HL-60 (cell line): ENCODE measurements around the gene DAB2.

ENCODE experiments used
- DNase-seq, 2 experiments: peaks; one replicate each; pipeline ENCODE4 v3.0.0-alpha.2; 2010 to 2020; ENCODE audit warnings: low read depth in 1 of 2, low spot score in 1 of 2
- H3K27ac ChIP-seq: fragments of 250-450 bp; sonication (Bioruptor Pico); replicated peaks from 2 replicates; pipeline ENCODE4 v1.5.1; 2020; ENCODE audit warnings: mild to moderate bottlenecking, moderate library complexity
- H3K27me3 ChIP-seq: fragments of 250-450 bp; sonication (Bioruptor Pico); 2 replicates; pipeline ENCODE4 v1.5.1; 2021; ENCODE audit warnings: mild to moderate bottlenecking, moderate library complexity; ENCODE audit not compliant: insufficient read depth, poor library complexity, severe bottlenecking
- H3K4me3 ChIP-seq: replicated peaks from 2 replicates; pipeline ENCODE4 v1.5.1; 2011; ENCODE audit warnings: mild to moderate bottlenecking, control low read depth, low read length; ENCODE audit not compliant: insufficient read depth
- CTCF ChIP-seq: IDR thresholded peaks from one replicate; pipeline ENCODE4 v1.5.1; 2011; ENCODE audit warnings: low read length, control low read depth, inconsistent platforms; ENCODE audit not compliant: insufficient read depth
- GABPA ChIP-seq: IDR thresholded peaks from 2 replicates; pipeline ENCODE4 v1.6.1; 2012; ENCODE audit warnings: low read depth
- POLR2AphosphoS5 ChIP-seq: IDR thresholded peaks from 2 replicates; pipeline ENCODE4 v1.6.1; 2012; ENCODE audit warnings: low read depth
- REST ChIP-seq: IDR thresholded peaks from 2 replicates; pipeline ENCODE4 v1.6.1; 2012; ENCODE audit warnings: low read depth; ENCODE audit not compliant: insufficient replicate concordance
- SPI1 ChIP-seq: IDR thresholded peaks from 2 replicates; pipeline ENCODE4 v1.6.1; 2012; ENCODE audit warnings: low read depth, mild to moderate bottlenecking, borderline replicate concordance

DAB2 gene

GRCh38 chr5:39449591-39449990 is 24.8 kb upstream of the DAB2 start:
- H3K27ac ChIP-seq: no peak overlapping the region
- DNase-seq: no peak
- H3K27me3 ChIP-seq: peaks cover 2% of the 10 kb centered on the region
- TF ChIP-seq REST (no peak), GABPA (no peak), SPI1 (no peak), POLR2AphosphoS5 (no peak), CTCF (no peak)
- no peak overlapping the region for H3K4me3 ChIP-seq

GRCh38 chr5:39448506-39449128 is 23.8 kb upstream of the DAB2 start:
- peaks cover 2% of the 10 kb centered on the region for H3K27me3 ChIP-seq
- no peak overlapping the region for H3K27ac ChIP-seq
- no peak for DNase-seq
- no peak overlapping the region for H3K4me3 ChIP-seq
- TF ChIP-seq REST (no peak), SPI1 (no peak), POLR2AphosphoS5 (no peak), CTCF (no peak), GABPA (no peak)

- no peak for TF ChIP-seq POLR2AphosphoS5
- no peak for TF ChIP-seq GABPA
- no peak for TF ChIP-seq REST
- TF ChIP-seq SPI1: no peak
- no peak for TF ChIP-seq CTCF
- Histone ChIP-seq H3K4me3 (no peak overlapping the region), H3K27me3 (no peaks in the 10 kb centered on the region), H3K27ac (no peak overlapping the region)
- DNase-seq: no peak
Observed at GRCh38 chr5:39447968-39448367, 23.2 kb upstream of the DAB2 start.
